ENCODE data around the gene CLIC4.
"Not testable (repeated sequence)": the region's sequence is repeated elsewhere in the genome, so short reads cannot be mapped to it uniquely, and the experiment has no call there.

CLIC4 gene

DNA sequence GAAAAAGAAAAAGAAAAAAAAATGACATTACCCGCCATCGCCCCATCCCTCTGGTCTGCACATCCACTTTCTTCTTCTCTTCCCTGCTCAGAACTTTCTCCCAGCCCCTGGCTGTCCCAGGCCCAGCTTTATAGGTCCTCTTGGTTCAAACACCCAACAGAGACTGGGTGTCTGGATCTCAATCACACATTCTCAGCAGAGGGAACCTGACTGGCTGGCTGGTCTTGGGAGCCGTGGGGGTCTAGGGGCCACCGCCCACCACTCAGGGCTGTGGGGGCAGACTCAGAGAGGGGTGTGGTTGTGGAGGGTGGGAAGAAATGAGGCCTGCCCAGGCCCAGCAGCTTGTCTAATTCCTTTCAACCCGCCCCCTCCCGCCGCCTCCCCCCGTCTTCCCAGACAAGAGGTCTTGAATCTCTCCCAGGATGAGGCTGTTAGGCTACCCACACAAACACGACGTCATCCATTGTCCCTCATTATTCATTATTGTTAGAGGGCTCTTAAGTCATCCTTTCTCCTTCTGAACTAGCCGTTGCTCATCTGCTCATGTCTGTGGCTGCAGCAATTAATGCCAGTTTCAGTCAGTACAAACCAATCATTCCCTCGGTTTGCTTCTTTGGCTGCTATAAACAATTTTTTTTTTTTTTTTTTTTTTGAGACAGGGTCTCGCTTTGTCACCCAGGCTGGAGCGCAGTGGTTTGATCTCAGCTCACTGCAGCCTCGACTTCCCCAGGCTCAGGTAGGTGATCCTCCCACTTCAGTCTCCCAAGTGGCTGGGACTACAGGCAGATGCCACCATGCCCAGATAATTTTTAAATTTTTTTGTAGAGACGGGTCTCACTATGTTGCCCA lies 40.6 kb upstream of the CLIC4 start:
- H3K4me3 ChIP-seq (ENCODE audit: low read depth, low read length), result no peak overlapping the region
- TF ChIP-seq, protein P1, sequence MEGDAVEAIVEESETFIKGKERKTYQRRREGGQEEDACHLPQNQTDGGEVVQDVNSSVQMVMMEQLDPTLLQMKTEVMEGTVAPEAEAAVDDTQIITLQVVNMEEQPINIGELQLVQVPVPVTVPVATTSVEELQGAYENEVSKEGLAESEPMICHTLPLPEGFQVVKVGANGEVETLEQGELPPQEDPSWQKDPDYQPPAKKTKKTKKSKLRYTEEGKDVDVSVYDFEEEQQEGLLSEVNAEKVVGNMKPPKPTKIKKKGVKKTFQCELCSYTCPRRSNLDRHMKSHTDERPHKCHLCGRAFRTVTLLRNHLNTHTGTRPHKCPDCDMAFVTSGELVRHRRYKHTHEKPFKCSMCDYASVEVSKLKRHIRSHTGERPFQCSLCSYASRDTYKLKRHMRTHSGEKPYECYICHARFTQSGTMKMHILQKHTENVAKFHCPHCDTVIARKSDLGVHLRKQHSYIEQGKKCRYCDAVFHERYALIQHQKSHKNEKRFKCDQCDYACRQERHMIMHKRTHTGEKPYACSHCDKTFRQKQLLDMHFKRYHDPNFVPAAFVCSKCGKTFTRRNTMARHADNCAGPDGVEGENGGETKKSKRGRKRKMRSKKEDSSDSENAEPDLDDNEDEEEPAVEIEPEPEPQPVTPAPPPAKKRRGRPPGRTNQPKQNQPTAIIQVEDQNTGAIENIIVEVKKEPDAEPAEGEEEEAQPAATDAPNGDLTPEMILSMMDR (IDR thresholded peaks at IDR 0.05; ENCODE audit: borderline replicate concordance, insufficient read depth, low read depth, low read length), result no peak

DNA sequence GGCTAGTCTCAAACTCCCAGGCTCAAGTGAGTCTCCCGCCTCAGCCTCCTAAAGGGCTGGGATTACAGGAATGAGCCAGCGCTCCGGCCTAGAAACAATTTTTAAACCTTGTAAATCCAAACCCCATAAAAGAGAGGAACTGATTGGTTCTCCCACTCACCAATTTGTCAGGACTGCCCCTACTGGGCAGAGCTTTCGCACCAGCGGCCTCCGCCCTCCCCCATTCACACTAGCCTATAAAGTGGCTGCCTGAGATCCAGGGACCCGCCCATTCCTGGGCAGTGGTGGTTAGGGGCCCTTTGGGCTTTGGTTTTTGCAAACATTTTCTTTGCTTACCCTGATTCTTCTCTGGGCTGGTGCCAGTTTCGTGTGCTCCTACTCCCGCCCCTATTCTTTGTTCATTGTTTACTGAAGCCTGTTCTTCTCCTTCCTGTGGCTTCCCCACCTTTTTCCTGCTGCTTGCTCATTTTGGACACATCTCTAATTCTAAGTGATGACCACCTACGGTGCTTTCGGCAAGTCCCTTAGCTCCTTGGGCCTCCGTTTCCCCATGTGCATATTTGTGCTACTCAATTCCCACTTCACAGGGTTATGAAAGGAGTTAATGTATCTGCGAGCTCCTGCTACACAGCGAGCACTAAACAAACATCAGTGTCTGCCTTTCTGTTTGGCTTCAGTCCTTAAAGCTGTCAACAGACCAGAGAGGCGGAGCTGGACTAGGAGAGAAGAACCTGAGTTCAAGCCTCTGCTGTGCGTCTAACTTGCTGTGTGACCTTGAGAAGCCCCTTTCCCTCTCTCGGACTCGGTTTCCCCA lies 39.8 kb upstream of the CLIC4 start:
- H3K4me3 ChIP-seq (ENCODE audit: low read depth, low read length), result no peak overlapping the region
- TF ChIP-seq, protein P1 (IDR thresholded peaks at IDR 0.05; ENCODE audit: borderline replicate concordance, insufficient read depth, low read depth, low read length), result no peak

DNA sequence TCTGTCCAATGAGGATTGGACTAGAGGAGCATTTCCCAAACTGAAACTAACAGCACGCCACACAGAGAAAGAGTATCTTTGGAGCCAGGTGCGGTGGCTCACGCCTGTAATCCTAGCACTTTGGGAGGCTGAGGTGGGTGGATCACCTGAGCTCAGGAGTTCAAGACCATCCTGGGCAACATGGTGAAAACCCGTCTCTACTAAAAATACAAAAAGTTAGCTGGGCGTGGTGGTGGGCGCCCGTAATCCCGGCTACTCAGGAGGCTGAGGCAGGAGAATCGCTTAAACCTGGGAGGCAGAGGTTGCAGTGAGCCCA lies 39.2 kb upstream of the CLIC4 start:
- H3K4me3 ChIP-seq (ENCODE audit: low read depth, low read length), result not testable (repeated sequence)

DNA sequence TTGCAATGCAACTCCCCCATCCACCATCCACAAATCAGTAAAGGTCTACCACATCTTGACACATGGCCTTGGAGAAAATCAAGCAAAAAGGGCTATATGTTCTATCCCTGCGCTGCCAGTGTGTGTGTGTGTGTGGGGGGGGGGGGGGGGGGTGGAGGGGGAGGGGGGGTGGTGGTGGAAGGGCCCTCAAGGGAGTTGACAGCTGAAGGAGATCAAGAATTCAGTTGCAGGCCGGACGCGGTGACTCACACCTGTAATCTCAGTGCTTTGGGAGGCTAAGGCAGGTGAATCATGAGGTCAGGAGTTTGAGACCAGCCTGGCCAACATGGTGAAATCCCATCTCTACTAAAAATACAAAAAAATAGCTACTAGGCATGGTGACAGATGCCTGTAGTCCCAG lies 37.6 kb upstream of the CLIC4 start:
- no peak overlapping the region for H3K4me3 ChIP-seq (ENCODE audit: low read depth, low read length)
- TF ChIP-seq, protein P1 (IDR thresholded peaks at IDR 0.05; ENCODE audit: borderline replicate concordance, insufficient read depth, low read depth, low read length), result no peak

DNA sequence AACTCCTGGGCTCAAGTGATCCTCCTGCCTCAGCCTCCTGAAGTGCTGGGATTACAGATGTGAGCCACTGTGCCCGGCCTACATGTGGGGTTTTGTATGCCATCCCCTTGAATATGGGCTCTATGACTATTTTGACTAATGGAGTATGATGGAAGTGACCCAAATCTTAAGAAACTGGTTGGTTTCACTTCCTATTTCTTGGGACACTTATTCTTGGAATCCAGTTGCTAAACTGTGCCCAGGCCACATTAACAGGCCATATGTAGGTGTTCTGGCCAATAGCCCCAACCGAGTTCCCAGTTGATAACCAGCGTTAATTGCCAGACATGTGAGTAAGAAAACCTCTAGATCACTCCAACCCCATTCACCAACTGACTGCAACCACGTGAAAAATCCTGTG lies 36.3 kb upstream of the CLIC4 start:
- TF ChIP-seq, protein P1 (IDR thresholded peaks at IDR 0.05; ENCODE audit: borderline replicate concordance, insufficient read depth, low read depth, low read length), result no peak
- no peak overlapping the region for H3K4me3 ChIP-seq (ENCODE audit: low read depth, low read length)

DNA sequence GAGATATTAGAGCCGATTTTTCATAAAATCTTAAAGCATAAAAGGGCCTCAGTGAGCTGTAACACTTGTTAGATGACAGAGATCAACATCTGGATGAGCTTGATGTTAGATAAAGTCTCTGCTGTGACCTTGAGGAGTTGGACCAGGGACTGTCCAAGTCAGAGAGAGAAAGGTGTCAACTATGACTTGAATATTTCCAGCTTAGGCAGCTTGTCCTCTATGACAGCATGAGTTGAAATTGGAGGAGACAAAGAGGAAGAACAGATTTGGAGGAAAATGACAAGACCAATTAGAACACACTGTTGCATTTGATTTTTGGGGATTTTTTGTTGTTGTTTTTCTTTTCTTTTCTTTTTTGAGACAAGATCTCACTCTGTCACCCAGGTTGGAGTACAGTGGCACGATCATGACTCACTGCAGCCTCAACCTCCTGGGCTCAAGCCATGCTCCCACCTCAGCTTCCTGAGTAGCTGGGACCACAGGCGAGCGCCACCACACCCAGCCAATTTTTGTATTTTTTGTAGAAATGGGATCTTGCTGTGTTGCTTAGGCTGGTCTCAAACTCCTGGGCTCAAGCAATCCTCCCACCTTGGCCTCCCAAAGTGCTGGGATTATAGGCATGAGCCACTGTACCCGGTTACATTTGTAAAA lies 35.3 kb upstream of the CLIC4 start:
- no peak overlapping the region for H3K4me3 ChIP-seq (ENCODE audit: low read depth, low read length)
- TF ChIP-seq, protein P1 (IDR thresholded peaks at IDR 0.05; ENCODE audit: borderline replicate concordance, insufficient read depth, low read depth, low read length), result no peak

DNA sequence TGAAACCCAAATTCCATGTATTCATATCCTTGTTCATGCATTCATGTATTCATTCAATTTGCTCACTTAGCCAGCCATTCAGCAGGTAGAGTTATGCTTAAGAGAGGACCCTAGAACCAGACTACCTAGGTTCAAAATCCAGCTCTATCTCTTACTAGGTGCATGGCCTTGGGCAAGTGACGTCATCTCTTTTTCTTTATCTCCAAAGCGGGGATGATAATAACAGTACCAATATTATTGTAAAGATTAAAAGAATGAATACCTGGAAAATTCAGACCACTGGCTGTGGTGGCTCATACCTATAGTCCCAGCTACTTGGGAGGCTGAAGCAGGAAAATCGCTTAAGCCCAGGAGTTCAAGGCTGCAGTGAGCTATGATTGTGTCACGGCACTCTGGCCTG lies 33.9 kb upstream of the CLIC4 start:
- H3K4me3 ChIP-seq (ENCODE audit: low read depth, low read length), result no peak overlapping the region
- TF ChIP-seq, protein P1 (IDR thresholded peaks at IDR 0.05; ENCODE audit: borderline replicate concordance, insufficient read depth, low read depth, low read length), result no peak

Data from GM12875 (cell line).